Lower leg skin (tissue), 3 donors: ENCODE data around the gene SYMPK.

Source experiments
- CTCF ChIP-seq, 3 donors: fragments of 450-650 bp; IDR thresholded peaks; one replicate each; pipeline ENCODE4 v1.5.1; 2016; ENCODE audit warnings: antibody characterized with exemption in 3 of 3, mild to moderate bottlenecking in 3 of 3, moderate library complexity in 2 of 3
- POLR2A ChIP-seq, 2 donors: fragments of 450-650 bp; IDR thresholded peaks; one replicate each; pipeline ENCODE4 v1.6.1; 2016 to 2017; ENCODE audit warnings: antibody characterized with exemption in 2 of 2, mild to moderate bottlenecking in 1 of 2, moderate library complexity in 1 of 2

DNA sequence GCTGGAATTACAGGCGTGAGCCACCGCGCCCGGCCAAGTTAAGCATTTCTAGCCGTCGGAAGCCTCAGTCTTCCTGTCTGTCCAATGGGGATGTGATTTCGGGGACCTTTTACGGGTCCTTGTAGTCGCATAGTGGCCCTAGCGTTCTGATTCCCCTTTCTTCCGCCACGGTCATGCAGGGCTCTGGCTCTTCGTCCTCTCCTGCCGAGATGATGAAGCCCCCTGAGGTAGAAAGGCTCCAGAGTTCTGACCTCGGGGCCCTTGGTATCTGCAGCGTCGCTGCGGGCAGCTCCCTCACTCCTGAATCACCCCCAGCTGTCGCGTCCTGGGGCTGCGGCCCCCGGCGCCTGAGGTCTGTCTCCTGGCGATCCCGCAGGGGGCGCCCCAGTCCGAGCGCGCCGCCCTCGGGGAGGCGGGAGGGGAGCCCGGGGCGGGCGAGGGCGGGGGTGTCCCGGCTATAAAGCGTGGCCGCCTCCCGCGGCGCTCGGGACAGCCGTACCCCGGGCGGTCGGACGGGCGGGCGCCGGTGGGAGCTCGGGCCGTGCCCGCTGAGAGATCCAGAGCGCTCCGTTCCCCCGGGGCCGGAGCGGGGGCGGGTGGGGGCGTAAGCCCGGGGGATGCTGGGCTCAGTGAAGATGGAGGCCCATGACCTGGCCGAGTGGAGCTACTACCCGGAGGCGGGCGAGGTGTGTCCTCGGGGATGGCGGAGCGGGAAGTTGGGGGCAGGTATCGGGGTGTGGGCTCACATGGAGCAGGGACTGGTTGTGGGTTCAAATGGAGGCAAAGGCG lies 1.1 kb upstream of the SYMPK start, which contains the start of gene FOXA3:
- TF ChIP-seq CTCF (IDR thresholded peaks at IDR 0.05) = no peak
- no peak for TF ChIP-seq POLR2A (IDR thresholded peaks at IDR 0.05)
